Hepatocyte (in vitro differentiated cells): ENCODE measurements around the gene KCTD18.

Experiments
- EZH2 ChIP-seq: fragments of 200-600 bp; sonication (generic); IDR thresholded peaks from 2 replicates; pipeline ENCODE4 v1.6.1; 2016; ENCODE audit warnings: antibody characterized with exemption, mild to moderate bottlenecking, borderline replicate concordance
- TF ChIP-seq, protein P1 (sequence below): fragments of 200-600 bp; sonication (generic); IDR thresholded peaks from 2 replicates; pipeline ENCODE4 v1.5.1; 2016; ENCODE audit warnings: antibody characterized with exemption, mild to moderate bottlenecking; ENCODE audit not compliant: poor library complexity

DNA sequence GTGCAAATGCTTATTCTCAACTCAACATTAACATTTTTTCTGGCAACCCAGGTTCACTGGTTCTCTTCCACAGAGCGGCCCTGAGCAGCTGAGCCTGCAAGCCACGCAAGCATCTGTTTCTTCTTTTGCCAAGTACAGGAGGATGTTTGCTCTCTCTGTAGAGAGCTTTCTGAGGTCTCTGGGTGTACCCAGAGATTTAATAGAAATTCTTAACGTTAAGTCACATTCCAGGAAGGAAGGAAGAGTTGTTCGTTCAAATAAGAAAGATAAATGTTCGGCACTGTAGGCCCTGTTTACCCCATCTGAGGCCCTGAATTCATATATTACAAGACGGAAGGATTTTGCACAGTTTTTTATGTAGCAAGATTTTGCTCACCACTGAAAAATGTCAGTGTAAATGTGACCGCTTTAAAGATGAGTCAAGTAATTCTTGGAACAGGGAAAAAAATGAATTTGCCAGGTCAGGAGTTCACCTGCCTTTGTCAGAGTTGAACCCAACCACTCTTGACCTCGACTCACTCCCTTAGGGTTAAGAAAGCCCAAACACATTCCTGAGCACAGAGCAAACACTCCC is 30.1 kb downstream of the KCTD18 start:
- TF ChIP-seq, protein P1, sequence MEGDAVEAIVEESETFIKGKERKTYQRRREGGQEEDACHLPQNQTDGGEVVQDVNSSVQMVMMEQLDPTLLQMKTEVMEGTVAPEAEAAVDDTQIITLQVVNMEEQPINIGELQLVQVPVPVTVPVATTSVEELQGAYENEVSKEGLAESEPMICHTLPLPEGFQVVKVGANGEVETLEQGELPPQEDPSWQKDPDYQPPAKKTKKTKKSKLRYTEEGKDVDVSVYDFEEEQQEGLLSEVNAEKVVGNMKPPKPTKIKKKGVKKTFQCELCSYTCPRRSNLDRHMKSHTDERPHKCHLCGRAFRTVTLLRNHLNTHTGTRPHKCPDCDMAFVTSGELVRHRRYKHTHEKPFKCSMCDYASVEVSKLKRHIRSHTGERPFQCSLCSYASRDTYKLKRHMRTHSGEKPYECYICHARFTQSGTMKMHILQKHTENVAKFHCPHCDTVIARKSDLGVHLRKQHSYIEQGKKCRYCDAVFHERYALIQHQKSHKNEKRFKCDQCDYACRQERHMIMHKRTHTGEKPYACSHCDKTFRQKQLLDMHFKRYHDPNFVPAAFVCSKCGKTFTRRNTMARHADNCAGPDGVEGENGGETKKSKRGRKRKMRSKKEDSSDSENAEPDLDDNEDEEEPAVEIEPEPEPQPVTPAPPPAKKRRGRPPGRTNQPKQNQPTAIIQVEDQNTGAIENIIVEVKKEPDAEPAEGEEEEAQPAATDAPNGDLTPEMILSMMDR, result no peak
- TF ChIP-seq EZH2, result no peak
